Suprapubic skin (tissue), 4 donors: Measurements from ENCODE around the gene ZDHHC22. TPM values are rescaled to one million over a fixed set of nuclear protein-coding genes. Genes with fewer than 3 reads are reported as not detected.

Source experiments
- DNase-seq, 2 donors: peaks; one replicate each; pipeline ENCODE4 v3.0.0-alpha.2; 2019; ENCODE audit warnings: low spot score in 2 of 2
- H3K27ac ChIP-seq: fragments of 200-600 bp; sonication (generic); one replicate; pipeline ENCODE4 v1.5.1; 2019
- H3K27me3 ChIP-seq: fragments of 200-600 bp; sonication (generic); one replicate; pipeline ENCODE4 v1.5.1; 2019
- H3K36me3 ChIP-seq: fragments of 200-600 bp; sonication (generic); one replicate; pipeline ENCODE4 v1.5.1; 2019
- H3K4me1 ChIP-seq: fragments of 200-600 bp; sonication (generic); one replicate; pipeline ENCODE4 v1.5.1; 2019
- H3K4me3 ChIP-seq: fragments of 200-600 bp; sonication (generic); one replicate; pipeline ENCODE4 v1.5.1; 2019; ENCODE audit warnings: mild to moderate bottlenecking
- H3K9me3 ChIP-seq: fragments of 200-600 bp; sonication (generic); one replicate; pipeline ENCODE4 v1.5.1; 2019
- EP300 ChIP-seq: sonication (generic); formaldehyde crosslinking; IDR thresholded peaks from one replicate; pipeline ENCODE4 v1.6.1; 2017; ENCODE audit warnings: antibody characterized with exemption
- POLR2A ChIP-seq, 2 donors: fragments of 450-650 bp; IDR thresholded peaks; one replicate each; pipeline ENCODE4 v1.6.1; 2017; ENCODE audit warnings: antibody characterized with exemption in 2 of 2, mild to moderate bottlenecking in 2 of 2, moderate library complexity in 2 of 2
- POLR2AphosphoS5 ChIP-seq, 3 donors: sonication (generic); formaldehyde crosslinking; IDR thresholded peaks; one replicate each; pipeline ENCODE4 v1.6.1; 2017; ENCODE audit warnings: antibody characterized with exemption in 3 of 3
- WGBS: methylation state at CpG from one replicate; pipeline ENCODE4 v1.1.5; 2018; 5-methylcytosine and 5-hydroxymethylcytosine counted together
- total RNA-seq, 4 donors: library from RNA; depleted of rRNA; stranded (reverse); fragments of >200 nt; gene quantifications; one replicate each; pipeline ENCODE4 v1.1.0, GENCODE V29; 2016
- TF ChIP-seq, protein P1 (sequence below), 2 donors: fragments of 200-600 bp in 1 of 2; fragments of 450-650 bp in 1 of 2; sonication (generic) in 1 of 2; IDR thresholded peaks; one replicate each; pipeline ENCODE4 v1.5.1; 2016 to 2019; ENCODE audit warnings: antibody characterized with exemption in 2 of 2, mild to moderate bottlenecking in 1 of 2, moderate library complexity in 1 of 2

The ZDHHC22 gene
- total RNA-seq, 4 donors from 2014 or later, result not detected

DNA sequence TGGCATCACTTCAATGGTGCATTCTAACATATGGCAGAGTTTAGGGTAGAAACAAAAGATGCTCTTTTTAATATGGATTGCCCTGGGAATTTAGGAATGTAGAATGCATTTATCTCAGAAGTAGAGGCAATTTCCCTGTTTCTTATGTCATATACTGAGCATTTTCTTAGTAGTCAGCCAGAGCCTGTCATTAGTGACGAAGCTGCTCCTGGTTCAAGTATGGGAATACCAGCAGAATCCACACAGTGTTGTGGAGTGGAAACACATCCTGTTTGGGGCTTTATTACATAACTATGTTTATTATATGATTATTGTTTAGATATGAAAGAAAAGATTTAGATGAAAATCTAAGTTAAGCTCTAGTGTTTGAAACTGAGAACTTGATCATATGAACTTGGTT is 31.3 kb downstream of the ZDHHC22 start:
- Histone ChIP-seq H3K4me1 (peaks cover 49% of the 10 kb centered on the region), H3K36me3 (peaks cover 61% of the 10 kb centered on the region), H3K27ac (peak overlapping the region; percentile 87), H3K4me3 (no peak overlapping the region), H3K9me3 (no peaks in the 10 kb centered on the region), H3K27me3 (no peaks in the 10 kb centered on the region)
- TF ChIP-seq POLR2AphosphoS5 (IDR thresholded peaks at IDR 0.05), result no peak
- TF ChIP-seq POLR2A (IDR thresholded peaks at IDR 0.05), result no peak
- TF ChIP-seq, protein P1, sequence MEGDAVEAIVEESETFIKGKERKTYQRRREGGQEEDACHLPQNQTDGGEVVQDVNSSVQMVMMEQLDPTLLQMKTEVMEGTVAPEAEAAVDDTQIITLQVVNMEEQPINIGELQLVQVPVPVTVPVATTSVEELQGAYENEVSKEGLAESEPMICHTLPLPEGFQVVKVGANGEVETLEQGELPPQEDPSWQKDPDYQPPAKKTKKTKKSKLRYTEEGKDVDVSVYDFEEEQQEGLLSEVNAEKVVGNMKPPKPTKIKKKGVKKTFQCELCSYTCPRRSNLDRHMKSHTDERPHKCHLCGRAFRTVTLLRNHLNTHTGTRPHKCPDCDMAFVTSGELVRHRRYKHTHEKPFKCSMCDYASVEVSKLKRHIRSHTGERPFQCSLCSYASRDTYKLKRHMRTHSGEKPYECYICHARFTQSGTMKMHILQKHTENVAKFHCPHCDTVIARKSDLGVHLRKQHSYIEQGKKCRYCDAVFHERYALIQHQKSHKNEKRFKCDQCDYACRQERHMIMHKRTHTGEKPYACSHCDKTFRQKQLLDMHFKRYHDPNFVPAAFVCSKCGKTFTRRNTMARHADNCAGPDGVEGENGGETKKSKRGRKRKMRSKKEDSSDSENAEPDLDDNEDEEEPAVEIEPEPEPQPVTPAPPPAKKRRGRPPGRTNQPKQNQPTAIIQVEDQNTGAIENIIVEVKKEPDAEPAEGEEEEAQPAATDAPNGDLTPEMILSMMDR (IDR thresholded peaks at IDR 0.05), result no peak
- TF ChIP-seq EP300, result no peak
- WGBS, result 92% methylated on average over 1 of the region's 1 CpG
- no peak for DNase-seq

DNA sequence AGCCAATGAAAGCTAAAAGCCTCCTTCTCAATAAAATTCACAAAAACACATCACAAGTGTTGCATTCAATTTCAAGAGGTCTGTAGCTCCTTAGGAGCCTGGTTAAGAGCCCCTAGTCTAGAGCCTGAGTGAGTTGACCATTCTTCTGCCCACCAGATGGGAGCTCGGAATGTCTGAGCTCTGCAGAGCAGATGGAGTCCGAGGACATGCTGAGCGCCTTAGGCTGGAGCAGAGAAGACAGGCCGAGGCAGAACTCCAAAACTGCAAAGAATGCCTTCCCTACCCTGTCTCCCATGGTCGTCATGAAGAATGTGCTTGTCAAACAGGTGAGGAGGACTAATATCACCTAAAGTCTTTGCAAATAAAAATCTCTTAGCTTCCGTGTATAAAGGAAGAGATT is 31.9 kb downstream of the ZDHHC22 start:
- H3K9me3 ChIP-seq, result no peaks in the 10 kb centered on the region
- TF ChIP-seq POLR2A (IDR thresholded peaks at IDR 0.05) (no peak), POLR2AphosphoS5 (IDR thresholded peaks at IDR 0.05) (no peak), EP300 (no peak)
- TF ChIP-seq, protein P1 (IDR thresholded peaks at IDR 0.05), result no peak
- 68% methylated on average over 6 of the region's 6 CpGs for WGBS
- H3K4me3 ChIP-seq, result no peak overlapping the region
- H3K4me1 ChIP-seq, result peaks cover 55% of the 10 kb centered on the region
- no peak for DNase-seq
- peak overlapping the region; percentile 40 for H3K27ac ChIP-seq
- no peaks in the 10 kb centered on the region for H3K27me3 ChIP-seq
- H3K36me3 ChIP-seq, result peaks cover 55% of the 10 kb centered on the region

DNA sequence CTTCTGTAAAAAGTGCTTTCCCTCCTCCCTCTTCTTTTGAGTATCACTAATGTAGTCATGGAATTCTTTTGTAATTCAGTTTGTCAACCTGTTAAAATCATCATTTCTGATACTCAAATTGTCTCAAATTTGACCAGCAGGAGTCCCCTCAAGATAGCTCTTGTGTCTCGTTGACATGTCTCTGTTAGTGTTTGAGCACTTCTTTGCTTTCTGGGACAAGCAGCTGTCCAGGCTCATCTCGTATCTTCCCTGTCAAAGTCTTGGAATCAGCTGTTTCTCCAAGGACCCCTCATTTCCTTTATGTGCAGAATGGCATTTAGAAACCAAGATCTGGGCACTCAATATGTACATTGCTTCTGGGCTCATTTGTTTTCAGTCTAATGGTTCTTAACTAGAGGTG is 32.8 kb downstream of the ZDHHC22 start:
- 89% methylated on average over 2 of the region's 2 CpGs for WGBS
- H3K36me3 ChIP-seq, result peaks cover 48% of the 10 kb centered on the region
- no peak overlapping the region for H3K4me3 ChIP-seq
- H3K27ac ChIP-seq, result no peak overlapping the region
- DNase-seq, result no peak
- no peaks in the 10 kb centered on the region for H3K9me3 ChIP-seq
- TF ChIP-seq POLR2A (IDR thresholded peaks at IDR 0.05), result no peak
- no peak for TF ChIP-seq POLR2AphosphoS5 (IDR thresholded peaks at IDR 0.05)
- TF ChIP-seq, protein P1 (IDR thresholded peaks at IDR 0.05), result no peak
- TF ChIP-seq EP300, result no peak
- H3K27me3 ChIP-seq, result no peaks in the 10 kb centered on the region
- peaks cover 63% of the 10 kb centered on the region for H3K4me1 ChIP-seq

DNA sequence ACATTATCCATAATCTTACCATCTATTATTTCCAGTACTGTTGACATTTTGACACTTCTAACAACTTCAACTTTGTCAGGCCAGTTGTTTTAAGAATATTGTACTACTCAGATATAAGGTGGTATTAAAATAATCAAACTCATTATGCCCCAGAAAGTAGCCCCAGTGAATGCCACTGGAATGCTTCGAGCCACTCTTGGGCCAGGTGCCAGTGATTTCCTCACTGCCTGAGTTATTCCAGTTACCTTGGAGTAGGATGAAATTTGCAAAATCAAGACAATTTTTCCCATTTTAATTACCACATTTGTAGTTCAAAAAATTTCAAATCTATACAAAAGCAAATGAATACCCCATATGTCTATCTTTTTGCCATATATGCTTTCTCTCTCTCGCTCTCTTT is 34.4 kb downstream of the ZDHHC22 start:
- H3K9me3 ChIP-seq, result no peaks in the 10 kb centered on the region
- H3K27me3 ChIP-seq, result no peaks in the 10 kb centered on the region
- DNase-seq, result no peak
- H3K36me3 ChIP-seq, result peaks cover 40% of the 10 kb centered on the region
- H3K4me1 ChIP-seq, result peaks cover 73% of the 10 kb centered on the region
- TF ChIP-seq, protein P1 (IDR thresholded peaks at IDR 0.05), result no peak
- TF ChIP-seq POLR2A (IDR thresholded peaks at IDR 0.05) (no peak), POLR2AphosphoS5 (IDR thresholded peaks at IDR 0.05) (no peak), EP300 (no peak)
- no peak overlapping the region for H3K4me3 ChIP-seq
- 77% methylated on average over 2 of the region's 2 CpGs for WGBS
- H3K27ac ChIP-seq, result no peak overlapping the region

DNA sequence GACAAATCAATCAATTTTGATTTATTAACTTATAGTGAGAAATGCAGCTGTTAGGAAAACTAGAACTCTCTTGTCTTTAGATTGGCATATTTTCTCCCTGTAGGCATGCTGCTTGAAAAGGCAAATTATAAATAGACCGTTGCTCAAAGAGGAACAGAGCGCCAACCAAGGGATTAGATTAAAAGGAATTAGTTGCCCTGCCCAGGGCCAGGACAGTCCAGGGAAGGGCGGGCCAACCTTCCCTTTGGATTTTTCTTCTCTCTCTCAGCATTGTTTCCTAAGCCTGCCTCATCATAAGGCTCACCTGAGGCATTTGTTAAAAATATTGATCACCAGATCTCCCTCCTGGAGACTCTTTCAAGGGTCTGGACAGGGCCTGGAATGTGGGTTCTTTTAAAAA is 34.9 kb downstream of the ZDHHC22 start:
- peaks cover 40% of the 10 kb centered on the region for H3K36me3 ChIP-seq
- no peaks in the 10 kb centered on the region for H3K9me3 ChIP-seq
- no peak for TF ChIP-seq EP300
- TF ChIP-seq POLR2A (IDR thresholded peaks at IDR 0.05), result no peak
- TF ChIP-seq, protein P1 (IDR thresholded peaks at IDR 0.05), result no peak
- TF ChIP-seq POLR2AphosphoS5 (IDR thresholded peaks at IDR 0.05), result no peak
- no peak for DNase-seq
- WGBS, result 59% methylated on average over 3 of the region's 3 CpGs
- H3K4me3 ChIP-seq, result no peak overlapping the region
- H3K27me3 ChIP-seq, result no peaks in the 10 kb centered on the region
- H3K4me1 ChIP-seq, result peaks cover 72% of the 10 kb centered on the region
- no peak overlapping the region for H3K27ac ChIP-seq
